Panc1 (cell line): ENCODE data around the gene FRMD4A. TPM values are rescaled to one million over a fixed set of nuclear protein-coding genes. Genes with fewer than 3 reads are reported as not detected.

Experiments
- ATAC-seq: fragments of 200-7000 bp; cut with Tn5 transposase; 2 replicates; pipeline ENCODE4 v1.9.1; 2020; ENCODE audit warnings: mild to moderate bottlenecking, moderate library complexity
- BruUV-seq: library from RNA; stranded (reverse); fragments of 400-500 nt; replicated peaks from 2 replicates; lab custom pipeline; 2021; lab: Mats Ljungman, UMichigan
- CTCF ChIA-PET: fragments of 300-600 bp; sonication (Branson Sonifier 250); formaldehyde crosslinking; loops from one replicate; lab custom pipeline; 2022; ENCODE audit warnings: antibody characterized with exemption; lab: Charles Lee
- POLR2A ChIA-PET: fragments of 300-600 bp; sonication (Branson Sonifier 250); formaldehyde crosslinking; loops from one replicate; lab custom pipeline; 2022; ENCODE audit warnings: antibody characterized with exemption; lab: Charles Lee
- DNase-seq: peaks from one replicate; pipeline ENCODE4 v3.0.0-alpha.2; 2010; ENCODE audit warnings: low read depth, low spot score
- H3K27ac ChIP-seq: 2 replicates; pipeline ENCODE4 v1.5.1; 2011; ENCODE audit warnings: mild to moderate bottlenecking, low read length, inconsistent platforms
- H3K27me3 ChIP-seq: fragments of 200-500 bp; sonication (Bioruptor generic); 2 replicates; pipeline ENCODE4 v1.6.0; 2014; ENCODE audit warnings: low read length, inconsistent platforms; ENCODE audit not compliant: control insufficient read depth, insufficient read depth
- H3K36me3 ChIP-seq: fragments of 200-500 bp; sonication (Bioruptor generic); 2 replicates; pipeline ENCODE4 v1.5.1; 2014; ENCODE audit warnings: inconsistent platforms, mild to moderate bottlenecking, low read length, moderate library complexity; ENCODE audit not compliant: control insufficient read depth, insufficient read depth
- H3K4me1 ChIP-seq: 2 replicates; pipeline ENCODE4 v1.5.1; 2011; ENCODE audit warnings: inconsistent platforms, mild to moderate bottlenecking, low read length, moderate library complexity; ENCODE audit not compliant: control insufficient read depth, insufficient read depth
- H3K4me3 ChIP-seq, 2 experiments: 2 replicates each; pipeline ENCODE4 v1.5.1; 2011 to 2012; ENCODE audit warnings: low read depth in 2 of 2, low read length in 2 of 2, mild to moderate bottlenecking in 2 of 2, inconsistent platforms in 1 of 2, moderate library complexity in 1 of 2
- H3K9me3 ChIP-seq: fragments of 200-500 bp; sonication (Bioruptor generic); 2 replicates; pipeline ENCODE4 v1.5.1; 2014; ENCODE audit warnings: low read depth, mild to moderate bottlenecking, inconsistent platforms, low read length, moderate library complexity; ENCODE audit not compliant: control insufficient read depth, insufficient read depth
- POLR2AphosphoS5 ChIP-seq: IDR thresholded peaks from 2 replicates; pipeline ENCODE4 v1.6.1; 2012; ENCODE audit warnings: mild to moderate bottlenecking, low read depth, low read length, moderate library complexity
- SIN3A ChIP-seq: IDR thresholded peaks from 2 replicates; pipeline ENCODE4 v1.6.1; 2012; ENCODE audit warnings: low read depth, mild to moderate bottlenecking, low read length, moderate library complexity, borderline replicate concordance; ENCODE audit not compliant: insufficient read depth
- TCF7L2 ChIP-seq: IDR thresholded peaks from 2 replicates; pipeline ENCODE4 v1.6.1; 2011; ENCODE audit warnings: mild to moderate bottlenecking, low read depth, low read length, inconsistent platforms
- in situ Hi-C: cut with HindIII; loops from 2 replicates; pipeline ENCODE4 v1.10.0; 2016; ENCODE audit warnings: low sequenced_read_pairs, low pct_unique_long_range_greater_than_20kb
- intact Hi-C: fragments of 100-400 bp; cut with micrococcal nuclease; formaldehyde crosslinking; loops from one replicate; pipeline ENCODE4 v1.10.0; 2022; ENCODE audit not compliant: unreplicated experiment
- total RNA-seq: library from RNA; stranded (reverse); gene quantifications from one replicate; pipeline ENCODE4 v1.2.1, GENCODE V29; 2021; ENCODE audit not compliant: unreplicated experiment
- TF ChIP-seq, protein P1 (sequence below): fragments of 450-650 bp; IDR thresholded peaks from 2 replicates; pipeline ENCODE4 v1.5.1; 2017; ENCODE audit warnings: mild to moderate bottlenecking
- TF ChIP-seq, protein P2 (sequence below), 2 experiments: IDR thresholded peaks; 2 replicates each; pipeline ENCODE4 v1.6.1; 2011 to 2012; ENCODE audit warnings: low read depth in 2 of 2, control low read depth in 1 of 2, low read length in 1 of 2, mild to moderate bottlenecking in 1 of 2, moderate library complexity in 1 of 2; ENCODE audit not compliant: insufficient read depth in 1 of 2

Gene FRMD4A
- total RNA-seq, 1 experiment from 2014 or later: 7.1 TPM

DNA sequence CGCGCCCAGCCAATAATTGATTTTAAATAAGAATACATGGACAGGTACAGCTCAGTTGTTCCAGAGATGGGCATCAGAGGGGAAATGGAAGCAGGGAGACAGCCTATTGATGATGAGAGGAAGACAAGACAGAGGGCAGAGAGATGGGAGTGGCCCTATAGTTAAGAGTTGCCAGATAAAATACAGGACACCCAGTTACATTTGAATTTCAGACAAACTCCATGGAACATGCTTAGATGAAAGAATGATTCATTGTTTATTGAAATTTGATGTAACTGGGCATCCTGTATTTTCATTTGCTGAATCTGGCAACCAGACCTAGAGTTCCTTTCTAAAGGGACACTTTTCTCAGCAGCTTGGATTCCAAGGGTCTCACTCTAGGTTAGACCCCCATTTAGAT, 341.1 kb downstream of the FRMD4A start:
- no peaks in the 10 kb centered on the region for H3K36me3 ChIP-seq
- ChIA-PET CTCF (no interaction called here), POLR2A (no interaction called here)
- TF ChIP-seq, protein P1, sequence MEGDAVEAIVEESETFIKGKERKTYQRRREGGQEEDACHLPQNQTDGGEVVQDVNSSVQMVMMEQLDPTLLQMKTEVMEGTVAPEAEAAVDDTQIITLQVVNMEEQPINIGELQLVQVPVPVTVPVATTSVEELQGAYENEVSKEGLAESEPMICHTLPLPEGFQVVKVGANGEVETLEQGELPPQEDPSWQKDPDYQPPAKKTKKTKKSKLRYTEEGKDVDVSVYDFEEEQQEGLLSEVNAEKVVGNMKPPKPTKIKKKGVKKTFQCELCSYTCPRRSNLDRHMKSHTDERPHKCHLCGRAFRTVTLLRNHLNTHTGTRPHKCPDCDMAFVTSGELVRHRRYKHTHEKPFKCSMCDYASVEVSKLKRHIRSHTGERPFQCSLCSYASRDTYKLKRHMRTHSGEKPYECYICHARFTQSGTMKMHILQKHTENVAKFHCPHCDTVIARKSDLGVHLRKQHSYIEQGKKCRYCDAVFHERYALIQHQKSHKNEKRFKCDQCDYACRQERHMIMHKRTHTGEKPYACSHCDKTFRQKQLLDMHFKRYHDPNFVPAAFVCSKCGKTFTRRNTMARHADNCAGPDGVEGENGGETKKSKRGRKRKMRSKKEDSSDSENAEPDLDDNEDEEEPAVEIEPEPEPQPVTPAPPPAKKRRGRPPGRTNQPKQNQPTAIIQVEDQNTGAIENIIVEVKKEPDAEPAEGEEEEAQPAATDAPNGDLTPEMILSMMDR: no peak
- no peak for TF ChIP-seq POLR2AphosphoS5
- TF ChIP-seq SIN3A: no peak
- TF ChIP-seq, protein P2, sequence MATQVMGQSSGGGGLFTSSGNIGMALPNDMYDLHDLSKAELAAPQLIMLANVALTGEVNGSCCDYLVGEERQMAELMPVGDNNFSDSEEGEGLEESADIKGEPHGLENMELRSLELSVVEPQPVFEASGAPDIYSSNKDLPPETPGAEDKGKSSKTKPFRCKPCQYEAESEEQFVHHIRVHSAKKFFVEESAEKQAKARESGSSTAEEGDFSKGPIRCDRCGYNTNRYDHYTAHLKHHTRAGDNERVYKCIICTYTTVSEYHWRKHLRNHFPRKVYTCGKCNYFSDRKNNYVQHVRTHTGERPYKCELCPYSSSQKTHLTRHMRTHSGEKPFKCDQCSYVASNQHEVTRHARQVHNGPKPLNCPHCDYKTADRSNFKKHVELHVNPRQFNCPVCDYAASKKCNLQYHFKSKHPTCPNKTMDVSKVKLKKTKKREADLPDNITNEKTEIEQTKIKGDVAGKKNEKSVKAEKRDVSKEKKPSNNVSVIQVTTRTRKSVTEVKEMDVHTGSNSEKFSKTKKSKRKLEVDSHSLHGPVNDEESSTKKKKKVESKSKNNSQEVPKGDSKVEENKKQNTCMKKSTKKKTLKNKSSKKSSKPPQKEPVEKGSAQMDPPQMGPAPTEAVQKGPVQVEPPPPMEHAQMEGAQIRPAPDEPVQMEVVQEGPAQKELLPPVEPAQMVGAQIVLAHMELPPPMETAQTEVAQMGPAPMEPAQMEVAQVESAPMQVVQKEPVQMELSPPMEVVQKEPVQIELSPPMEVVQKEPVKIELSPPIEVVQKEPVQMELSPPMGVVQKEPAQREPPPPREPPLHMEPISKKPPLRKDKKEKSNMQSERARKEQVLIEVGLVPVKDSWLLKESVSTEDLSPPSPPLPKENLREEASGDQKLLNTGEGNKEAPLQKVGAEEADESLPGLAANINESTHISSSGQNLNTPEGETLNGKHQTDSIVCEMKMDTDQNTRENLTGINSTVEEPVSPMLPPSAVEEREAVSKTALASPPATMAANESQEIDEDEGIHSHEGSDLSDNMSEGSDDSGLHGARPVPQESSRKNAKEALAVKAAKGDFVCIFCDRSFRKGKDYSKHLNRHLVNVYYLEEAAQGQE (IDR thresholded peaks at IDR 0.05; ENCODE audit: insufficient read depth in 1 of 2, low read depth in 2 of 2, low read length in 1 of 2): no peak
- TF ChIP-seq TCF7L2: no peak
- no TSS peak for BruUV-seq
- ATAC-seq: no peak
- H3K27me3 ChIP-seq: no peaks in the 10 kb centered on the region
- H3K4me1 ChIP-seq: no peaks in the 10 kb centered on the region
- H3K27ac ChIP-seq: no peak overlapping the region
- no peak for DNase-seq
- no peak overlapping the region for H3K4me3 ChIP-seq
- intact Hi-C loops: no loop called here
- no peaks in the 10 kb centered on the region for H3K9me3 ChIP-seq
- in situ Hi-C loops: no loop called here

DNA sequence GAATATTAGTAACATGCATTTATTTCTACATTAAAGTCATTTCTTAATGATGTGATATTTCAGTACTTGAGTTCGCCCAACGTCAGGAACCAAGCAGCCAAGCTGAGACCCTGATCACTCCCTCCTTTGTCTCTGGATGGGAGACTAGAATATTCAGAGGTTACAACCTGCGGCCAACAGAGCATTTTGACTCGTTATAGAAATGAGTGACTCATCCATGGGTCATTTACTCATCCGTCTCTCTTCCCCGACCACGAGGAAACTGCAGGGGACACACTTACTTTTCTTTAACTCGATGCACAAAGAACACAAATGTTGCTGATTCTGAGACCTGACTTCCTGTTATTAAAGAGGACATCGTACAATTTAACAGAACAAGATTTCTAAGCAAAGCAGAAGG, 343.3 kb downstream of the FRMD4A start:
- intact Hi-C loops: no loop called here
- Histone ChIP-seq H3K36me3 (no peaks in the 10 kb centered on the region), H3K9me3 (no peaks in the 10 kb centered on the region), H3K4me1 (no peaks in the 10 kb centered on the region), H3K27ac (no peak overlapping the region), H3K4me3 (no peak overlapping the region), H3K27me3 (no peaks in the 10 kb centered on the region)
- DNase-seq (no peak), ATAC-seq (no peak)
- ChIA-PET CTCF (no interaction called here), POLR2A (no interaction called here)
- BruUV-seq: no TSS peak
- TF ChIP-seq, protein P2 (IDR thresholded peaks at IDR 0.05; ENCODE audit: insufficient read depth in 1 of 2, low read depth in 2 of 2, low read length in 1 of 2): no peak
- TF ChIP-seq TCF7L2 (no peak), POLR2AphosphoS5 (no peak), SIN3A (no peak)
- TF ChIP-seq, protein P1: no peak
- in situ Hi-C loops: no loop called here
